ENCODE results near the gene RNASEH2C. TPM values are rescaled to one million over a fixed set of nuclear protein-coding genes. Genes with fewer than 3 reads are reported as not detected.
"Not testable (repeated sequence)": the region's sequence is repeated elsewhere in the genome, so short reads cannot be mapped to it uniquely, and the experiment has no call there.

Gene RNASEH2C
- polyA plus RNA-seq, 1 of the 3 experiments (the other 2 are of a cell fraction), result 43.9 TPM

DNA sequence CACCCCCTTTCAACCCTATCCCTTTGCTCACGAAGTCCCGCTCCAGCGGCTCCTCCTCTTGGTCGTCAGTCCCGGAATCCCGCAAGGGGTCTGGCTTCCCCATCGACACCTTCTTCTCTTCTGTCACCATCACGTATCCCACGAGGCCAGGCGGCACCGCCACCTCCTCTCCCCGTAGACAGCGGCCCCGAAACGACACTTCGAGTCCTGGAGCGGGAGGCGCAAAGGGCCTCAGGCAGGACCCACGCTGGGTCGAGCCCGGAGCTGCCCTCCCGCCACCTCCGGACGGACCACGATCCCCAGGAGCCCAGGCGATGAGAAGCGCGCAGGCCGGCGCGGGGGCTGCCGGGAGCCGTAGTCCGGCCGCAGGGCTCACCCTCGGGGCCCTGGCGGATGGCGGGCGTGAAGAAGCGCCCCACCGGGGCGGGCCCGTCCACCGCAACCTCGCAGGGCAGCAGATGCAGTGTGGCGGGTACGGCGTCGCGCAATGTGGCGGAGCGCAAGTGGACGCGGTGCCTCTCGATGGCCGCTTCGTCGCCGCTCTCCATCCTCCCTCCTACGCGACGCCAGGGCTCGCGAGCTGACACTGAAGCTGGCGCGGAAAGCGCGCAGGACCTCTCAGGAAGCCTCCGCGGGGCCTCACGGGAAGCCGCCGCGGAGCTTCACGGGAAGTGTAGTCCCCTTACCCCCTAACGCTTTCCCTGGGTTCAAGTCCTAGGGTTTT, at the start of gene RNASEH2C (continued):
- TF ChIP-seq, protein P1, sequence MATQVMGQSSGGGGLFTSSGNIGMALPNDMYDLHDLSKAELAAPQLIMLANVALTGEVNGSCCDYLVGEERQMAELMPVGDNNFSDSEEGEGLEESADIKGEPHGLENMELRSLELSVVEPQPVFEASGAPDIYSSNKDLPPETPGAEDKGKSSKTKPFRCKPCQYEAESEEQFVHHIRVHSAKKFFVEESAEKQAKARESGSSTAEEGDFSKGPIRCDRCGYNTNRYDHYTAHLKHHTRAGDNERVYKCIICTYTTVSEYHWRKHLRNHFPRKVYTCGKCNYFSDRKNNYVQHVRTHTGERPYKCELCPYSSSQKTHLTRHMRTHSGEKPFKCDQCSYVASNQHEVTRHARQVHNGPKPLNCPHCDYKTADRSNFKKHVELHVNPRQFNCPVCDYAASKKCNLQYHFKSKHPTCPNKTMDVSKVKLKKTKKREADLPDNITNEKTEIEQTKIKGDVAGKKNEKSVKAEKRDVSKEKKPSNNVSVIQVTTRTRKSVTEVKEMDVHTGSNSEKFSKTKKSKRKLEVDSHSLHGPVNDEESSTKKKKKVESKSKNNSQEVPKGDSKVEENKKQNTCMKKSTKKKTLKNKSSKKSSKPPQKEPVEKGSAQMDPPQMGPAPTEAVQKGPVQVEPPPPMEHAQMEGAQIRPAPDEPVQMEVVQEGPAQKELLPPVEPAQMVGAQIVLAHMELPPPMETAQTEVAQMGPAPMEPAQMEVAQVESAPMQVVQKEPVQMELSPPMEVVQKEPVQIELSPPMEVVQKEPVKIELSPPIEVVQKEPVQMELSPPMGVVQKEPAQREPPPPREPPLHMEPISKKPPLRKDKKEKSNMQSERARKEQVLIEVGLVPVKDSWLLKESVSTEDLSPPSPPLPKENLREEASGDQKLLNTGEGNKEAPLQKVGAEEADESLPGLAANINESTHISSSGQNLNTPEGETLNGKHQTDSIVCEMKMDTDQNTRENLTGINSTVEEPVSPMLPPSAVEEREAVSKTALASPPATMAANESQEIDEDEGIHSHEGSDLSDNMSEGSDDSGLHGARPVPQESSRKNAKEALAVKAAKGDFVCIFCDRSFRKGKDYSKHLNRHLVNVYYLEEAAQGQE (IDR thresholded peaks at IDR 0.05; ENCODE audit: low read depth, low read length), result no peak
- TF ChIP-seq, protein P2, sequence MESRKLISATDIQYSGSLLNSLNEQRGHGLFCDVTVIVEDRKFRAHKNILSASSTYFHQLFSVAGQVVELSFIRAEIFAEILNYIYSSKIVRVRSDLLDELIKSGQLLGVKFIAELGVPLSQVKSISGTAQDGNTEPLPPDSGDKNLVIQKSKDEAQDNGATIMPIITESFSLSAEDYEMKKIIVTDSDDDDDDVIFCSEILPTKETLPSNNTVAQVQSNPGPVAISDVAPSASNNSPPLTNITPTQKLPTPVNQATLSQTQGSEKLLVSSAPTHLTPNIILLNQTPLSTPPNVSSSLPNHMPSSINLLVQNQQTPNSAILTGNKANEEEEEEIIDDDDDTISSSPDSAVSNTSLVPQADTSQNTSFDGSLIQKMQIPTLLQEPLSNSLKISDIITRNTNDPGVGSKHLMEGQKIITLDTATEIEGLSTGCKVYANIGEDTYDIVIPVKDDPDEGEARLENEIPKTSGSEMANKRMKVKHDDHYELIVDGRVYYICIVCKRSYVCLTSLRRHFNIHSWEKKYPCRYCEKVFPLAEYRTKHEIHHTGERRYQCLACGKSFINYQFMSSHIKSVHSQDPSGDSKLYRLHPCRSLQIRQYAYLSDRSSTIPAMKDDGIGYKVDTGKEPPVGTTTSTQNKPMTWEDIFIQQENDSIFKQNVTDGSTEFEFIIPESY (IDR thresholded peaks at IDR 0.05; ENCODE audit: borderline replicate concordance, low read depth), result peak; percentile 91
- TF ChIP-seq, protein P3, sequence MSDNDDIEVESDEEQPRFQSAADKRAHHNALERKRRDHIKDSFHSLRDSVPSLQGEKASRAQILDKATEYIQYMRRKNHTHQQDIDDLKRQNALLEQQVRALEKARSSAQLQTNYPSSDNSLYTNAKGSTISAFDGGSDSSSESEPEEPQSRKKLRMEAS (IDR thresholded peaks at IDR 0.05; ENCODE audit: low read depth), result peak; percentile 74
- TF ChIP-seq FOXJ3 (CRISPR knock-in tag; IDR thresholded peaks at IDR 0.05), result no peak
- TF ChIP-seq CHD2 (IDR thresholded peaks at IDR 0.05; ENCODE audit: low read length, partially characterized antibody), result peak; percentile 97

DNA sequence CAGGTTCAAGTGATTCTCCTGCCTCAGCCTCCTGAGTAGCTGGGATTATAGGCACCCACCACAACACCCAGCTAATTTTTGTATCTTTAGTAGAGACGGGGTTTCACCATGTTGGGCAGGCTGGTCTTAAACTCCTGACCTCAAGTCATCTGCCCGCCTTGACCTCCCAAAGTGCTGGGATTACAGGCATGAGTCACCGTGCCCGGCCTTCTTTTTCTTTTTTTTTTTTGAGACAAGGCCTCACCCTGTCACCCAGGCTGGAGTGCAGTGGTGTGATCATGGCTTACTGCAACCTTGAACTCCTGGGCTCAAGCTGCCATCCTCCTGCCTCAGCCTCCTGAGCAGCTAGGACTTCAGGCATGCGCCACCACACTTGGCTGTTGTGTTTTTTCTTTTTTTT, 47.2 kb upstream of the RNASEH2C start:
- H3K4me3 ChIP-seq (ENCODE audit: low read depth in 2 of 2, low read length in 1 of 2); DNase-seq; H3K4me1 ChIP-seq (ENCODE audit: control insufficient read depth in 1 of 2, insufficient read depth in 2 of 2, low read depth in 1 of 2, low read length in 1 of 2); H2AFZ ChIP-seq (ENCODE audit: low read depth); H3K9ac ChIP-seq; H3K9me3 ChIP-seq; POLR2A ChIA-PET; H3K27ac ChIP-seq (ENCODE audit: low read depth in 2 of 2, low read length in 1 of 2); H4K20me1 ChIP-seq (ENCODE audit: insufficient read depth); H3K9me2 ChIP-seq; H3K36me3 ChIP-seq (replicated peaks in 1 of 2; ENCODE audit: control insufficient read depth in 1 of 2, insufficient read depth in 2 of 2, low read length in 1 of 2); H3K79me2 ChIP-seq (ENCODE audit: insufficient read depth); H3K27me3 ChIP-seq (ENCODE audit: insufficient read depth); H3K4me2 ChIP-seq: not testable (repeated sequence)
- CTCF ChIA-PET, result interaction anchor here (1.0 to 4.4 kb wide), 4 partner anchors 11 to 31 kb away, joined by 3 to 25 read pairs (median 3); no protein-coding TSS in a partner anchor
- 79% methylated on average over 5 of the region's 5 CpGs for WGBS (ENCODE audit: low lambda C conversion rate)
- H3F3A ChIP-seq (replicated peaks; ENCODE audit: insufficient read depth), result peaks cover 13% of the 10 kb centered on the region

DNA sequence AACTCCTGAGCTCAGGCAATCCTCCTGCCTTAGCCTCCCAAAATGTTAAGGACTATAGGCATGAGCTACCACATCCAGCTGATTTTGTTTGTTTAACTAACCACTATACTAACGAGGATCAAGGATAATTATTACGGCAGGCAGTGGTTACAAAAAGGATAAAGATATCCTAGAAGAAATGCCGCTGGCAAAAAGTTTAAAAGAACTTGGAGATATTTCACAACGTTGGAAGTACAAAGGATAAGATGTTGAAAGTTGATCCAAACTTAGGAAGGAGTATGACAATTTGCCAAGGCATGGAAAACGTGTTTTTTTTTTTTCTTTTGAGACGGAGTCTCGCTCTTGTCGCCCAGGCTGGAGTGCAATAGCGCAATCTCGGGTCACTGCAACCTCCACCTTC, 46.8 kb upstream of the RNASEH2C start:
- Histone ChIP-seq H4K20me1 (ENCODE audit: insufficient read depth) (no peaks in the 10 kb centered on the region), H3K9me3 (no peaks in the 10 kb centered on the region), H3K9ac (no peak overlapping the region), H2AFZ (ENCODE audit: low read depth) (no peak overlapping the region), H3K27ac (ENCODE audit: low read depth in 2 of 2, low read length in 1 of 2) (no peak overlapping the region), H3K36me3 (replicated peaks in 1 of 2; ENCODE audit: control insufficient read depth in 1 of 2, insufficient read depth in 2 of 2, low read length in 1 of 2) (no peaks in the 10 kb centered on the region), H3K79me2 (ENCODE audit: insufficient read depth) (no peaks in the 10 kb centered on the region), H3F3A (replicated peaks; ENCODE audit: insufficient read depth) (peaks cover 13% of the 10 kb centered on the region), H3K4me1 (ENCODE audit: control insufficient read depth in 1 of 2, insufficient read depth in 2 of 2, low read depth in 1 of 2, low read length in 1 of 2) (no peaks in the 10 kb centered on the region), H3K27me3 (ENCODE audit: insufficient read depth) (no peaks in the 10 kb centered on the region), H3K4me2 (no peak overlapping the region), H3K4me3 (ENCODE audit: low read depth in 2 of 2, low read length in 1 of 2) (no peak overlapping the region), H3K9me2 (no peaks in the 10 kb centered on the region)
- 84% methylated on average over 10 of the region's 10 CpGs for WGBS (ENCODE audit: low lambda C conversion rate)
- TF ChIP-seq, protein P4, sequence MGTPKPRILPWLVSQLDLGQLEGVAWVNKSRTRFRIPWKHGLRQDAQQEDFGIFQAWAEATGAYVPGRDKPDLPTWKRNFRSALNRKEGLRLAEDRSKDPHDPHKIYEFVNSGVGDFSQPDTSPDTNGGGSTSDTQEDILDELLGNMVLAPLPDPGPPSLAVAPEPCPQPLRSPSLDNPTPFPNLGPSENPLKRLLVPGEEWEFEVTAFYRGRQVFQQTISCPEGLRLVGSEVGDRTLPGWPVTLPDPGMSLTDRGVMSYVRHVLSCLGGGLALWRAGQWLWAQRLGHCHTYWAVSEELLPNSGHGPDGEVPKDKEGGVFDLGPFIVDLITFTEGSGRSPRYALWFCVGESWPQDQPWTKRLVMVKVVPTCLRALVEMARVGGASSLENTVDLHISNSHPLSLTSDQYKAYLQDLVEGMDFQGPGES (IDR thresholded peaks at IDR 0.05; ENCODE audit: low read depth, low read length), result no peak
- TF ChIP-seq MXI1 (IDR thresholded peaks at IDR 0.05; ENCODE audit: low read depth, low read length) (no peak), EP300 (IDR thresholded peaks at IDR 0.05; ENCODE audit: borderline replicate concordance in 1 of 2, low read depth in 1 of 2, low read length in 1 of 2) (no peak)
- CTCF ChIA-PET, result interaction anchor here (1.0 to 4.4 kb wide), 5 partner anchors 11 to 32 kb away, joined by 3 to 25 read pairs (median 3); no protein-coding TSS in a partner anchor
- POLR2A ChIA-PET, result no interaction called here
- DNase-seq, result no peak
